Endothelial cell of umbilical vein (primary cell): ENCODE data around the gene WDR7. TPM values are rescaled to one million over a fixed set of nuclear protein-coding genes. Genes with fewer than 3 reads are reported as not detected.

ENCODE experiments used
- BruUV-seq: library from RNA; stranded (reverse); fragments of 400-500 nt; replicated peaks from 2 replicates; lab custom pipeline; 2021; lab: Mats Ljungman, UMichigan
- CTCF ChIA-PET: fragments of 300-600, 350-600 bp; sonication (Branson Sonifier 250); formaldehyde crosslinking; loops from one replicate; lab custom pipeline; 2021; ENCODE audit warnings: antibody characterized with exemption, inconsistent platforms; lab: Charles Lee
- POLR2A ChIA-PET: fragments of 300-600, 350-600 bp; sonication (Branson Sonifier 250); formaldehyde crosslinking; loops from one replicate; lab custom pipeline; 2021; ENCODE audit warnings: antibody characterized with exemption, inconsistent platforms; lab: Charles Lee
- DNase-seq: peaks from one replicate; pipeline ENCODE4 v3.0.0-alpha.2; 2011; ENCODE audit warnings: low read depth, low spot score
- FAIRE-seq: peaks from 2 replicates; lab custom pipeline; 2011; peaks lifted over from hg19 to GRCh38; lab: Jason Lieb, UNC
- H2AFZ ChIP-seq: 2 replicates; pipeline ENCODE4 v1.6.0; 2012; ENCODE audit warnings: low read depth, low read length, control low read depth, inconsistent platforms
- H3K27ac ChIP-seq: 2 replicates; pipeline ENCODE4 v1.5.1; 2011; ENCODE audit warnings: low read depth, mild to moderate bottlenecking, control low read depth, low read length, moderate library complexity; ENCODE audit not compliant: insufficient read depth
- H3K27me3 ChIP-seq, 2 experiments: 2 replicates each; pipeline versions ENCODE4 v1.6.0 to v1.6.1; 2011; ENCODE audit warnings: low read length in 2 of 2, mixed read lengths in 1 of 2; ENCODE audit not compliant: control insufficient read depth in 2 of 2, insufficient read depth in 2 of 2
- H3K36me3 ChIP-seq, 2 experiments: 2 replicates in 1 of 2; 3 replicates in 1 of 2; pipeline ENCODE4 v1.5.1; 2011; ENCODE audit warnings: low read length in 2 of 2, mild to moderate bottlenecking in 1 of 2, moderate library complexity in 1 of 2; ENCODE audit not compliant: control insufficient read depth in 2 of 2, insufficient read depth in 2 of 2; ENCODE audit errors: extremely low read depth in 1 of 2
- H3K4me1 ChIP-seq: 3 replicates; pipeline ENCODE4 v1.5.1; 2011; ENCODE audit warnings: mild to moderate bottlenecking, low read length; ENCODE audit not compliant: control insufficient read depth, insufficient read depth; ENCODE audit errors: extremely low read depth
- H3K4me2 ChIP-seq: 2 replicates; pipeline ENCODE4 v1.6.1; 2011; ENCODE audit warnings: low read length, control low read depth, mixed read lengths; ENCODE audit not compliant: insufficient read depth
- H3K4me3 ChIP-seq, 3 experiments: fragments of 200-600 bp in 1 of 3; sonication (generic), shearing (Covaris generic) in 1 of 3; replicated peaks in 1 of 3; 2 replicates each; pipeline ENCODE4 v1.5.1; 2011 to 2016; ENCODE audit warnings: control low read depth in 3 of 3, low read length in 3 of 3, mild to moderate bottlenecking in 2 of 3, inconsistent platforms in 1 of 3, low read depth in 1 of 3, moderate library complexity in 1 of 3; ENCODE audit not compliant: insufficient read depth in 1 of 3
- H3K79me2 ChIP-seq: 2 replicates; pipeline ENCODE4 v1.6.0; 2012; ENCODE audit warnings: low read length, inconsistent platforms; ENCODE audit not compliant: control insufficient read depth, insufficient read depth
- H3K9ac ChIP-seq: replicated peaks from 2 replicates; pipeline ENCODE3; 2011; ENCODE audit warnings: low read length, control low read depth; ENCODE audit not compliant: insufficient read depth; ENCODE audit errors: extremely low read depth
- H3K9me1 ChIP-seq: replicated peaks from 3 replicates; pipeline ENCODE4 v1.6.0; 2011; ENCODE audit warnings: mild to moderate bottlenecking, low read length; ENCODE audit not compliant: control insufficient read depth, insufficient read depth; ENCODE audit errors: extremely low read depth
- H3K9me3 ChIP-seq: replicated peaks from 2 replicates; pipeline ENCODE4 v1.5.1; 2012; ENCODE audit warnings: low read length, inconsistent platforms; ENCODE audit not compliant: control insufficient read depth, insufficient read depth
- H4K20me1 ChIP-seq: replicated peaks from 2 replicates; pipeline ENCODE3; 2011; ENCODE audit warnings: mild to moderate bottlenecking, low read length; ENCODE audit not compliant: control insufficient read depth, insufficient read depth; ENCODE audit errors: extremely low read depth
- EZH2 ChIP-seq: IDR thresholded peaks from 2 replicates; pipeline ENCODE4 v1.6.1; 2012; ENCODE audit warnings: borderline replicate concordance, low read depth, mild to moderate bottlenecking, moderate library complexity, low read length, inconsistent platforms; ENCODE audit not compliant: severe bottlenecking
- FOS ChIP-seq: IDR thresholded peaks from 2 replicates; pipeline ENCODE4 v1.6.1; 2011; ENCODE audit warnings: mild to moderate bottlenecking, low read length, moderate library complexity, borderline replicate concordance; ENCODE audit not compliant: insufficient read depth
- GATA2 ChIP-seq: IDR thresholded peaks from 2 replicates; pipeline ENCODE4 v1.7.0; 2011; ENCODE audit warnings: low read depth, mild to moderate bottlenecking, moderate library complexity, mixed read lengths, low read length; ENCODE audit not compliant: insufficient read length, insufficient read depth
- JUN ChIP-seq: IDR thresholded peaks from 2 replicates; pipeline ENCODE4 v1.6.1; 2011; ENCODE audit warnings: borderline replicate concordance, low read depth; ENCODE audit not compliant: insufficient read length, insufficient read depth
- MAX ChIP-seq: IDR thresholded peaks from 2 replicates; pipeline ENCODE4 v1.6.1; 2011; ENCODE audit not compliant: insufficient read depth, insufficient read length
- MYC ChIP-seq: IDR thresholded peaks from one replicate; pipeline ENCODE4 v1.6.1; 2011; ENCODE audit warnings: mild to moderate bottlenecking, low read depth, low read length
- POLR2AphosphoS5 ChIP-seq: IDR thresholded peaks from 2 replicates; pipeline ENCODE4 v1.6.1; 2012; ENCODE audit warnings: low read depth, mild to moderate bottlenecking, control low read depth, low read length, moderate library complexity; ENCODE audit not compliant: insufficient read depth
- dilution Hi-C: fragments of 300-500 bp; cut with MboI; formaldehyde crosslinking; loops from one replicate; pipeline ENCODE4 v1.15.0; 2019; ENCODE audit warnings: low sequenced_read_pairs; ENCODE audit not compliant: extremely low pct_ligation_motif_present
- intact Hi-C: fragments of 100-400 bp; cut with micrococcal nuclease; formaldehyde crosslinking; loops from one replicate; pipeline ENCODE4 v1.10.0; 2022
- polyA plus RNA-seq, 4 experiments: library from polyadenylated mRNA; depleted of rRNA in 3 of 4; stranded (reverse) in 3 of 4; unstranded in 1 of 4; fragments of >200 nt; gene quantifications; 2 replicates each; pipeline versions ENCODE4 v1.2.1 to v1.2.3, GENCODE V29; 2011 to 2012; ENCODE audit warnings: missing spikeins in 1 of 4
- total RNA-seq: library from RNA; stranded (reverse); gene quantifications from 2 replicates; pipeline ENCODE4 v1.2.3, GENCODE V29; 2021

Gene WDR7
- total and polyA plus RNA-seq, 2 donors (not counting 3 experiments of a cell fraction or from before 2014, with no cell fraction given) = 5.9 to 19.0 TPM

- no peak overlapping the region for H2AFZ ChIP-seq
- H3K9me1 ChIP-seq = no peaks in the 10 kb centered on the region
- FAIRE-seq (no peak), DNase-seq (no peak)
- H3K9ac ChIP-seq = no peak overlapping the region
- BruUV-seq = no TSS peak
- dilution Hi-C loops (no loop called here), intact Hi-C loops (no loop called here)
- no peaks in the 10 kb centered on the region for H3K9me3 ChIP-seq
- no peak overlapping the region for H3K27ac ChIP-seq
- no peak for TF ChIP-seq POLR2AphosphoS5
- no peak for TF ChIP-seq MYC
- no peak for TF ChIP-seq FOS
- no peak for TF ChIP-seq GATA2
- no peak for TF ChIP-seq JUN
- TF ChIP-seq EZH2 = no peak
- TF ChIP-seq MAX = no peak
- H3K27me3 ChIP-seq = no peaks in the 10 kb centered on the region
- no peak overlapping the region for H3K4me2 ChIP-seq
- no peak overlapping the region for H3K4me3 ChIP-seq
- no peaks in the 10 kb centered on the region for H3K36me3 ChIP-seq
- POLR2A ChIA-PET = no interaction called here
- no peaks in the 10 kb centered on the region for H3K4me1 ChIP-seq
- H4K20me1 ChIP-seq = no peaks in the 10 kb centered on the region
- no peaks in the 10 kb centered on the region for H3K79me2 ChIP-seq
- CTCF ChIA-PET = interaction anchor here (1.1 kb wide), 1 partner anchor 10 kb away, joined by 5 read pairs; no protein-coding TSS in a partner anchor
These were observed 331.6 kb downstream of the WDR7 start for GRCh38 chr18:56982766-56983165.
